ENCODE measurements around the gene CDC25B.

- TF ChIP-seq MAX (IDR thresholded peaks at IDR 0.05) (no peak), CEBPB (IDR thresholded peaks at IDR 0.05) (no peak), TAF1 (IDR thresholded peaks at IDR 0.05; ENCODE audit: low read depth) (no peak), REST (IDR thresholded peaks at IDR 0.05; ENCODE audit: low read depth) (no peak), EP300 (IDR thresholded peaks at IDR 0.05; ENCODE audit: borderline replicate concordance) (no peak), CREB1 (IDR thresholded peaks at IDR 0.05; ENCODE audit: low read depth) (no peak), EGR1 (IDR thresholded peaks at IDR 0.05) (no peak), RAD21 (IDR thresholded peaks at IDR 0.05; ENCODE audit: low read depth) (no peak), YY1 (IDR thresholded peaks at IDR 0.05; ENCODE audit: low read depth) (no peak), NFIC (IDR thresholded peaks at IDR 0.05) (no peak), ZBTB7A (IDR thresholded peaks at IDR 0.05; ENCODE audit: low read depth) (no peak), TCF12 (IDR thresholded peaks at IDR 0.05; ENCODE audit: low read depth) (no peak), FOXM1 (IDR thresholded peaks at IDR 0.05; ENCODE audit: borderline replicate concordance, low read depth) (no peak)
Measured at GRCh38 chr20:3748073-3748472, 48.0 kb upstream of the CDC25B start.

Data from Ishikawa (cell line).